ENCODE data around the gene ZNF823.
"Not testable (repeated sequence)": the region's sequence is repeated elsewhere in the genome, so short reads cannot be mapped to it uniquely, and the experiment has no call there.

ZNF823 gene

DNA sequence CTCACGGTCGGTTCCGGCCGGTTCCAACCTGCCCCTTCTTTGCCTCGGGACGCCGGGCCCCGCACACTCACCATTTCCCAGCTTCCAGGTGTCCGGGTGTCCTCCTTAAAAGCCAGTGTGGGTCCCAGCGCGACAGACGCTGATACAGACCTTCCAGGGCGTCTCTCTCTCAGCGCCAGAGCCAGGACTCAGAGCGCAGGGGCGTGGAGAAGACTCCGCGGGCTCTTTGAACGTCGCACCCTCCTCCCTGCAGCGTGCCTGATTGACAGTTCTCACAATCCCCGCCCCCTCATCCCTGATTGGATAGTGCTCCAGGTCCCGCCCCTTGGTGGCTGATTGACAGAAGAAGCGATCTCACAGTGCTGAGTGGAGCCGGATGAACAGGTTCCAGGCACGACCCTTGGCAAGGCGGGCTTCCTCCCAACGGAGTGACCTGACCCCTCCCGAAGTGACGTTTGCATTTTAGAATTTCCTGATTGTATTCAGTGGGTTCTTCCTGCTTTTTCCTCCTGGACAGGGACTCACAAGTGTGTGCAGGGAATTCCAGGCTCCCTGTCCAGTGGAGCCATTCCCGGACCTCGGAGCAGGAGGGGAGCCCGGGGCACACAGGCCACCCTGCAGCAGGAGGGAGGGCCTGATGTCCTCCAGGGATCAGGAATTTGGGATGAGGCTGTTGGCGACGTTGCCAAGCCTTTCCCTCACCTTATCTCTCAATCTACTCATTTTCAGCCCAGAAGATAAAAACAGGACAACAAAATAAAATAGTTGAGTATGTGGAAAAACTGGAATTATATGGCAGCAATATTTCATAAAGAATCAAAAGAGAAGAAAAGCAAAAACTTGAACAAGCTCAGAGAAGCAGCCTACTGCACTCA lies at the start of gene ZNF823:
TSS of gene ZNF823 (minus strand) at position 201 of the 875 bp plus-strand sequence. CDS start at position 74, 127 bp downstream.
- peak; percentile 100 for DNase-seq

GRCh38 chr19:11787536-11787935 lies 48.8 kb upstream of the ZNF823 start:
- DNase-seq = no peak

DNA sequence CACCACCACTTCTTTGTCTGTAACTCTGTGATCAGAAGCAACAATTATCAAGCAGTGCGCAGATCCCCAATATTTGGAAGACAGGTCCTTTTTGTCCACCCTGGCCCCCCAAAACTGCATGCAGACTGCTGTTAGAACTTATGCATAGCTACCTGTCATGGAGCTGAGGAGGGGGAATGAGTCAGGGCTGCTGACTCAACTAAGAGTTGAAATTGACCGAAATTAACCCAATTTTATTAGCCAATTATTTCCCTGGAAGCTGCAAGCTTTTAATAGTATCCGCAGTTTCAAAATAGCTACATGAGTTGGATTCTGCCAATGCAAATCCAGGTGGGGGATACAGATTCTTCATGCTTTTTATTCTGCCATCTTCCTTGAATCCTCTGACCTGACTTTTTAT lies 45.6 kb upstream of the ZNF823 start:
- DNase-seq = no peak

DNA sequence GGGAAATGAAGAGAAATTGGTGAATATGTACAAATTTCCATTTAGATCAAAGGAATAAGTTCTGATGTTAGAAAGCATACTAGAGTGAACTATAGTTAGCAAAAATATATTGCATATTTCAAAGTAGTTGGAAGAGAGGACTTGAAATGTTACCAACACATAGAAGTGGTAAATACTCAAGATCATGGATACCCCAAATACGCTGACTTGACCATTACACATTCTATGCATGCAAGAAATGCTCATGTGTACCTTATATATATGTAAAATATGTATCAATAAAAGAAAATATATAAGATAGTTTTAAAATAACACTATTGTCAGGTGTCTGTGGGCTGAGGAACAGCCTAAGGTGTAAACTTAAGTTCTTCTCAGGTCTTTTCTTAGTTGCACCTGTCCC lies 45.0 kb upstream of the ZNF823 start:
- no peak for DNase-seq

GRCh38 chr19:11781295-11782057 lies 42.7 kb upstream of the ZNF823 start:
- no peak for DNase-seq

DNA sequence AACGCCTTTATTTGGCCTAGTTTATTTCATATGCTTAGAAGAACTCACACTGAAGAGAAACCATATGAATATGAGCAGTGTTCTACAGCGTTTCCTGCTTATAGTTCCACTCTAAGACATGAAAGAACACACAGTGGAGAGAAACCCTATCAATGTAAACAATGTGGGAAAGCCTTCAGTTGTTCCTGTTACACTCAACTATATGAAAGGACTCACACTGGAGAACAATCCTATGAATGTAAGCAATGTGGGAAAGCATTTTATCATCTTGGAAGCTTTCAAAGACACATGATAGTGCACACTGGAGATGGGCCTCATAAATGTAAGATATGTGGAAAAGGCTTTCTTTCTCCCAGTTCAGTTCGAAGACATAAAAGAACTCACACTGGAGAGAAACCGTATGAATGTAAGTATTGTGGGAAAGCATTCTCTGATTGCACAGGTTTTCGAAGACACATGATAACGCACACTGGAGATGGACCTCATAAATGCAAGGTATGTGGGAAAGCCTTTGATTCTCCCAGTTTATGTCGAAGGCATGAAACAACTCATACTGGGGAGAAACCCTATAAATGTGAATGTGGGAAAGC lies 41.8 kb upstream of the ZNF823 start:
- DNase-seq = no peak

- not testable (repeated sequence) for DNase-seq
Measured at GRCh38 chr19:11776669-11777068, 37.9 kb upstream of the ZNF823 start.

DNA sequence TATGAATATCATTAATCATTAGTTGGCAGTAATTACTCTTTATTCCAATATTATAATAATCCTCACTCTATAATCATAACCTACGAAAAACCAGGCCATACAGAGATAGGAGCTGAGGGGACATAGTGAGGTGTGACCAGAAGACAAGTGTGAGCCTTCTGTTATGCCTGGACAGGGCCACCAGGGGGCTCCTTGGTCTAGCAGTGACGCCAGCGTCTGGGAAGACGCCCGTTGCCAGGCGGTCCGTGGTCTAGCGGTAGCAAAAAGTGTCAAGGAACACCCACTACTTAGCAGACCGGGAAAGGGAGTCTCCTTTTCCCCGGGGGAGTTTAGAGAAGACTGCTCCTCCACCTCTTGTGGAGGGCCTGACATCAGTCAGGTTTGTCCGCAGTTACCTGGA lies 32.8 kb upstream of the ZNF823 start:
- not testable (repeated sequence) for DNase-seq

- no peak for DNase-seq
Measured at GRCh38 chr19:11769995-11770394, 31.2 kb upstream of the ZNF823 start.

- DNase-seq = peak; percentile 53
Measured at GRCh38 chr19:11767633-11768133, 28.9 kb upstream of the ZNF823 start.

- peak; percentile 98 for DNase-seq
Measured at GRCh38 chr19:11766597-11767591, 28.1 kb upstream of the ZNF823 start, which contains the start of gene ZNF441. Gene ZNF441, plus strand, starts transcription at chr19:11767000. Its CDS starts 194 bp downstream, at chr19:11767194.

GRCh38 chr19:11763611-11764010 lies 24.9 kb upstream of the ZNF823 start:
- no peak for DNase-seq

GRCh38 chr19:11763117-11763516 lies 24.4 kb upstream of the ZNF823 start:
- no peak for DNase-seq

- no peak for DNase-seq
Measured at GRCh38 chr19:11759805-11760204, 21.1 kb upstream of the ZNF823 start.

- no peak for DNase-seq
Measured at GRCh38 chr19:11756965-11757364, 18.2 kb upstream of the ZNF823 start.

DNA sequence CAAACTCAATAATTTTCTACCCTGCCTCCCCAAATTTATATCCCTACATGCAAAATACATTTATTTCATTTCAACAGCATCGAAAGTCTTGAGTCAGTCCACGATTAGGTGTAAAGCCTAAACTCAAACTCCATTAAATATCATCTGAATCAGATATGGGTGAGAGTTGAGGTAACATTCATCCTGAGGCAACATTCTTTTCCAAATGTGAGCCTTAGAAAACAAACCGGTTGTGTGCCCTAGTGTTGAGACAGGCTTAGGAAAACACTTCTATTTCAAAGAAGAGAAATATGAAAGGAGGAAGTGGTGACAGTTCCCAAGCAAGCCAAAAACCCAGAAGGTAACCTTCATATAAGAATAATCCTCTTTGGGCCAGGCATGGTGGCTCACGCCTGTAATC lies 15.9 kb upstream of the ZNF823 start:
- DNase-seq = no peak

DNA sequence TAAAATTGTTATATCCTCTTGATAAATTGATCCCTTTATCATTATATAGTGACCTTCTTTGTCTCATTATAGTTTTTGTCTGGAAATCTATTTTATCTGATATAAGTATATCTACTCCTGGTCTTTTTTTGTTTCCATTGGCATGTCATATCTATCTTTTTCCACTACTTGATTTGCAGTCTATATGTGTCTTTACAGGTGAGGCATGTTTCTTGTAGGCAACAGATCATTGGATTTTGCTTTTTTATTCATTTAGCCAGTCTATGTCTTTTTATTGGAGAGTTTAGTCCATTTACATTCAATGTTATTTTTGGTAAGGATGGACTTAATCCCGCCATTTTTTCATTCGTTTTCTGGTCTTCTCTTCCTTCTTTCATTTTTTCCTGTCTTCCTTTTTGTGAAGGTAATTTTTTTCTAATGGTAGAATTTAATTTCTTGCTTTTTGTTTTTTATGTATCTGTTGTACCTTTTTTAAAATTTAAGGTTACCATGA lies 13.5 kb upstream of the ZNF823 start:
- no peak for DNase-seq

- DNase-seq = no peak
Measured at GRCh38 chr19:11749751-11750150, 11.0 kb upstream of the ZNF823 start.

DNA sequence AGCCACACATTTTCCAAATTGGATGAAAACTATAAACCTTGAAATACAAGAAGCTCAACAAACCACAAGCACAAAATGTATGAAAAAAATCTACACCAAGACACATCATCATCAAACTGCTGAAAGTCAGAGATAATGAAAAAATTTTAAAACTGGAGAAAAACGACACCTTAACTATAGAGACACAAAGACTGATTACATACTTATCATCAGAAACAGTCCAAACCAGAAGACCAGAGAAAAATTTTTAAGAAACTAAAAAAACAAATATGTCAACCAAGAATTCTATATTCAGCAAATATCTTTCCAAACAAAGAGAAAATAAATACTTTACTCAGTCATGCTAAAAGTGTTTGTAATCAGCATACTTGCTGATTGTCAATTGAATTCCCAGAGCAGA lies 8.5 kb upstream of the ZNF823 start:
- no peak for DNase-seq

GRCh38 chr19:11745869-11746268 lies 7.1 kb upstream of the ZNF823 start:
- DNase-seq = no peak

- peak; percentile 60 for DNase-seq
Measured at GRCh38 chr19:11737964-11738745, 591 bp downstream of the ZNF823 start.
